NCI-H1694 treated with DMSO at 0.1 percent for 48 hours (cell line): ENCODE data around the gene HELQ.
"Not testable (repeated sequence)": the region's sequence is repeated elsewhere in the genome, so short reads cannot be mapped to it uniquely, and the experiment has no call there.

Source experiments
- DNase-seq: peaks from one replicate; lab custom pipeline; 2025; lab: John Stamatoyannopoulos, UW

HELQ gene

GRCh38 chr4:83455281-83456183 is at the start of gene HELQ, which contains the start of gene MRPS18C:
Gene HELQ (minus strand): TSS chr4:83455823. CDS start chr4:83455693, 130 bp downstream.
Gene MRPS18C (plus strand): TSS chr4:83456058. CDS start chr4:83456078, 20 bp downstream.
- DNase-seq = peak; percentile 98

GRCh38 chr4:83504996-83505395 is 49.4 kb upstream of the HELQ start:
- no peak for DNase-seq

DNA sequence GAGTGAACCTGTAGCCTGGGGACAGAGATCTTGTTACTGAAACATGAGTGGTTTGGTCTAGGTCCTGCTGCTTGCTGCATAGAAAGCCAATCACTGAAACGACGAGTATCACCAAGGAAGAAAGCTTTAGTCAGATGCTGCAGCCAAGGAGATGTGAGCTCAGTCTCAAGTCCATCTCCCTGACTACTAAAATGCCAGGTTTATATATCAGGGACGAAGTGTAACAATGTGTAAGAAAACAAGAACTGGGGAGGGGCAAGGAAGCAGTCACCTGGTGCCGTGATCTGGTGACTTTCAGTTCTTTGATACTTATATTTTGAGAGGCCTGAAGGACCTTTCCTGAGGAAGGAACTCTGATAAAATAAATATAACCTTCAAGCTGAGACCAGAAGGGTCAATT is 48.9 kb upstream of the HELQ start:
- DNase-seq = no peak

DNA sequence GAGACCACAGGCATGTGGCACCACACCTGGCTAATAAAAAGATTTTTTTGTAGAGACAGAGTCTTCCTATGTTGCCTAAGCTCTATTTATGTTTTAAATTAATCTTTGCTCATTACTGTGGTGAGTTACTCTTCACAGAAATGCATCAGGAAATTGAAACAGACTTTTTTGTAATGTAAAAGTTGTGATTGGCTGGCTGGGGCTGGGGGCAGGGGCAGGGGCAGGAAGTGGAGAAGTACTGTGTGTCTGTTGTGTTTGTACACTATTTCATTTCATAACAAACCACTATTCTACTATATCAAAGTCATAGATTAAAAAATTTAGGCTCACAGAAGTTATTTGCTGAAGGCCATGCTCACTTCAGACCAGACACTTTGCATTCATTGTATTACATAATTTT is 48.4 kb upstream of the HELQ start:
- no peak for DNase-seq

DNA sequence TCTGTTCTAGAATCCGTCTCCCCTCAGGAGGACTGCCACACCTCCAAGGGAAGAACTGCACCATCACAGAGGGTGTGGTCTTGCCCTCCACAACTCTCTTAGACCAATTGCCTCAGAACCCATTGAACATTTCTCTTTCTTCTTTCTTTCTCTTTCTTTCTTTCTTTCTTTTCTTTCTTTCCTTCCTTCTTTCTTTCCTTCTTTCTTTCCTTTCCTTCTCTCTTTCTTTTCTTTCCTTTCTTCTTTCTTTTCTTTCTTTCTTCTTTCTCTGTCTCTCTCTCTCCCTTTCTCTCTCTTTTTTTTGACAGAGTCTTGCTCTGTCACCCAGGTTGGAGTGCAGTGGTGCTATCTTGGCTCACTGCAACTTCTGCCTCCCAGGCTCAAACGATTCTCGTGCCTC is 46.0 kb upstream of the HELQ start:
- DNase-seq = not testable (repeated sequence)

DNA sequence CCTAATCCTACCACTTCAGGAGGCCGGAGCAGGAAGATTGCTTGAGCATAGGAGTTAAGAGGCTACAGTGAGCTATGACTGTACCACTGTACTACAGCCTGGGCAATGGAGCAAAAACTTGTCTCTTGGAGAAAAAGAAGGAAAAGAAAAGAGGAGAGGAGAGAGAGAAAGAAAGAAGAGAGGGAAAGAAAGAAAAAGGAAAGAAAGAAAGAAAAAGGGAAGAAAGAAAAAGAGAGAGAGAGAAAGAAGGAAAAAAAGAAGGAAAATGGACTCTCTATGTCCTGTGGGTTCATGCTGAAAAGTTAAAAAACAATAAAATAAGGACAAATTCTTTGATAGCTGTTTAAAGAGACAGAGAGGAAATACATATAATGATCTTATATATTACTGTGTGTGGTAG is 42.6 kb upstream of the HELQ start:
- DNase-seq = no peak

DNA sequence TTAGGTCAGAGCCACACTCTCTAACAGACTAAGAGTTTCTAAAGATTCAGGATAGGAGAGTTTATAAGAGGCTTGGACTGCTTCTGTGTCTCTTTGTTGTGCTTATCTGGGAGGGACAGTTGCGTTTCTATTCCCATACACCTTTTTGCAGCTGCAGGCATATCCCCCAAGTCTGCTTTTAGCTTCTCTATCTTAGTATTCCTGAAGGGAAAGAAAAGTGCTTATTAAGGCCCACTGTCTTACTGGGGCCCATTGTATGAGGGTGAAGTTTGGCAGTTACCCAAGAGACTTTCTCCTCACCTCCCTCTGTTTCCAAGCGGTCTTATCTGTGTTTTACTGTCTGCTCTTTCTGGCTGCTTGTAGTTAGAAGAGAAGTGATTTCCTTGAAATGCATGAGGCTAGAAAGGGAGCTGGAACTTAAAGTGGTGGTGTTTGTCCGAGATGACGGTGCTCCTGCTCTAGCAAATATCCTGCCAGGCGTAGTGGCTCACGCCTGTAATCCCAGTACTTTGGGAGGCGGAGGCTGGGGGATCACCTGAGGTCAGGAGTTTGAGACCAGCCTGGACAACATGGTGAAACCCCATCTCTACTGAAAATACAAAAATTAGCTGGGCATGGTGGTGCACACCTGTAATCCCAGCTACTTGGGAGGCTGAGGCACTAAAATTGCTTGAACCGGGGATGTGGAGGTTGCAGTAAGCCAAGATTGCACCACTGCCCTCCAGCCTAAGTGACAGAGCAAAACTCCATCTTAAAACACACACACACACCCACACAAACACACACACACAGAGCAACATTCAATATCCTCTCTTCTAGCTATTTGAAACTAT is 40.7 kb upstream of the HELQ start:
- not testable (repeated sequence) for DNase-seq

DNA sequence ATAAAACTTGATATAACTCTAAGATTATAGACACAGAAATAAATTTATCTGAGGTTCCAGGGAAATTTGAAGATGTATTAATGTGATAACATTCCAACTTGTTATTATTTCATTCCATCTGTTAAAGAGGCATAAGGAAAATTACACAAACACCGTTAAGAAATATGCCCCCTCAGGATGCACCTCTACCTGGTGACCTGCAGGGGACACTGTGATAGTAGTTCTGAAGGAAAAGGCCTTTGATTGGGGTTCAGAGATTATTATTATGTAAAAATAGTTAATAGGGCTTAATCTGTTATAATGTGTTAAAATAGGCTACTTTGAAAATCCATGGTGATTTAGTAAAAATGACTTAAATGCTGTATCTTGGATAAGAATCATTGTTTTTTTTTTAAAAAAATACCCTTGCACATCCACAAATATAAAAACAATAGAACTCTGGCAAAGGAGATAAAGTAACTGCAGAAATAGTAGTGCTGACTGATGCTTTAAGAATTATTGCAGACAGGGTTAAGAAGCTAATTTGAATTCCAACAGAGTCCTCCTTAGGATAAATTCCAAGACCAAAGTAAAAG is 35.3 kb upstream of the HELQ start:
- peak; percentile 27 for DNase-seq

DNA sequence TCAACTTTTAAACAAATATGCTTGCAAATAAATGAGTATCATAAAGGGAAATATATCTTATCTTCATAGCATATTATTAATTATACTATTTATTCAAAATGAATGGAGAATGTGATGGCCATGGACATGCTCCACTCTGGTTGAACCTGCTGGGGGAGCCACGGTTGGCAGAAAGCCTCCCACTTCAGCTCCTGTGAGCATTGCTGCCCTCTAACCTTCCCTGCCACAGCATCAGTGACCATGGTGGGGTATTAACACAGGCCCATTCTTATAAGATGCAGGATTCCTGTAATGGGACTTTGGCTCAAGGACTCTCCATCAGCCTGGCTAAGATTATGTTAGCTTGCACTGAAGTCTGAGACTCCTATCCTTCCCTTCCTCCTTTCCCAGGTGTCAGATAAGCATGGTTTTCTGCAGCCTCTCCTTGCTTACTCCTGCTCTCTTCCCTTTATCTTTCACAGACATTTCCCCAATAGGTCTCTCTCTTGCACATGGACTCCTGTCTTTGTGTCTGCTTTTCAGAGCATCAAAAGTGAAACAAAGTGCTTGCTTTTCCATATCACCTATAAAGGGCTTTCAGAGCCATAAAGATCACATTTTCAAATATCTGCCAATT is 34.2 kb upstream of the HELQ start:
- no peak for DNase-seq

- no peak for DNase-seq
Observed at GRCh38 chr4:83486457-83487129, 31.0 kb upstream of the HELQ start.

DNA sequence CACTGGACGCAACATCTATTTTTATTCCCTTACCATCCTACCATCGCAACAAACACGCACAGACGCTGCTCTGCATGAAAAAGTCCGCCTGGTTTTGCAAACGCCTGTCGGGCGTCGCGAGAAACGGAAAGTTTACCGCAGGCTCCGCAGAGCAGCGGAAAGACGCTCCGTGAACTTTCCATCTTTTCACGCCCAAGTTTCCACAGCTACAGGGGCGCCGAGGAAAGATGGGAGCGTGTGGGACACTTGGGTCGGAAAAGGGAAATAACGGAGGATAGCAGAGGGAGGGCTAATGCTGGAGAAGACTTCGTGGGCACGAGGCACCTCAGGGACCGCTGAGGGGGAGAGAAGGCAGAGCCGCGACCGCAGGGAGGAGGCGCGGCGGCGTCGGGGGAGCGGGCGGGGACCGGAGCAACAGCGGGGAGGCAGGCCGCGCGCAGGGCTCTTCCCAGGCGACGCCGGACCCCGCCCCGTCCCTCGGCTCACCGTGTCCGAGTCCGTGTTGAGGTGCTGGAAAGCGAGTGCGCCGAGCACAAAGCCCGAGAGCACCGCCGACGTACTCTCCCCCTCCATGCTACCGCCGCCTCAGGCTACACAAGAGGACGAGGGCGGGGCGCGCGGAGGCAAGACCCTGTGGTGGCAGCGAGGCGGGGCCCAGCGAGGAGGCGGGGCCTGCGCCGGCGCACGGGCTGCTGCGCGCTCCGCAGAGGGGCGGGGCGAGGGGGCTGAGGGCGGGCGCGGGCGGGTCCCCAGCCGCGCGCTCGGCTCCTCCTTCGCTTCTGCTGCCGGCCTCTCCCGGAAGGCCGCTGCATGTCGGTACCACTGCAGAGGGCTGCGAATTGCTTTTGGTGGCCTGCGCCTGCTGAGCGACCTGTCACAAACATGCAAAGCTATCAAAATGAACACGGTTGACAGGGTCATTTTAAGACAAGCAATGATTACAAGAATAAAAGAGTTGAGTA is 29.2 kb upstream of the HELQ start, which contains the start of gene ABRAXAS1:
TSS of gene ABRAXAS1 (minus strand) at position 601 of the 962 bp plus-strand sequence. CDS start at position 573, 28 bp downstream.
- DNase-seq = peak; percentile 79

GRCh38 chr4:83473966-83474365 is 18.3 kb upstream of the HELQ start:
- DNase-seq = no peak

- DNase-seq = no peak
Observed at GRCh38 chr4:83473423-83473822, 17.8 kb upstream of the HELQ start.

GRCh38 chr4:83456184-83456501 is 520 bp upstream of the HELQ start:
- DNase-seq = no peak

GRCh38 chr4:83454686-83455085 is 937 bp downstream of the HELQ start:
- DNase-seq = no peak

- DNase-seq = no peak
Observed at GRCh38 chr4:83449009-83449408, 6.6 kb downstream of the HELQ start.

DNA sequence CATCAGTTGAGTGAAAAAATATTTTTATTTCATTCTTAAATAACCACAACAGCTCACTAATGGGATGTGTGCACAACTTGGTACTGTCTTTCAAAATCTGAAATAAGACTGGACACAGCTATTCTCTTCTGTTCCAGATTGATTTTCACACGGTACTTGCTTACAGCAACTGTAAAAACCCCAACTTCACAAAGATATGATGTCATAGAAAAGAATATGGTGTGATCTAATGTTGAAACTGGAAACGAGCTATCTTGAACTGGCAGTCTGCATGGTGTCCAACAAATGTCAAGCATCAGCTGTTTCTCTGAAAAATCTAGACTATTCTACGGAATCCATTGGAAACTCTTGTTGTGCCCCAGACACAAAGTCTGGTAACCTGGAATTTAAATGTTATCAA is 14.7 kb downstream of the HELQ start:
- no peak for DNase-seq

DNA sequence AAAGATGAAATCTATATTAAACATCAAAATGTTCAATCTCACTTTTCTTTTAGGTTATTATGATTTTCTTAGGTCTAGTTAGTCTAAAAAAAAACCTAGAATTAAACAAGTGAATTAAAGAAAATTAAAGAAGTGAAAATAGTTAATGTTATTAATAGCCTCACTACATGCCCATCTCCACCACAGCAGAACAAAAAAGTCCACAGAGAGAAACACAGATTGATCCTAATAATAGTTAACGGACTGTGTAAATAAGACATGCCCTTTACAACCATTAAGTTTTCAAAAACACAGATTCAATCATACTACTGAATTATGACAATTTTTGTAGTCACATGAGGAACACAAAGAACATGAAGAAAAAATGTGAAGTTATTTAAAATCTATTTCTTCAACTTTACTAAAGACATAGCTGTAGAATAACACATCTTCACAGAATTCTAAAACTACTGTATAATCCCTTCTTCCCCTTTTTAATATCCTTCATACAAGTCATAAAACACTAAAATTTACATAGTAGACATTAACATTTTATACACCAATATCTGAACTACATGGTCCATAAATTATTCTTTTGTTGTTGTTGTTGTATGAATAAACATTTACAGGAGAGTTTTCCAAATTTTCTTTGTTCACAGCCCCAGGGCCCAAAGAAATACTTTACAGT is 15.3 kb downstream of the HELQ start:
- no peak for DNase-seq

DNA sequence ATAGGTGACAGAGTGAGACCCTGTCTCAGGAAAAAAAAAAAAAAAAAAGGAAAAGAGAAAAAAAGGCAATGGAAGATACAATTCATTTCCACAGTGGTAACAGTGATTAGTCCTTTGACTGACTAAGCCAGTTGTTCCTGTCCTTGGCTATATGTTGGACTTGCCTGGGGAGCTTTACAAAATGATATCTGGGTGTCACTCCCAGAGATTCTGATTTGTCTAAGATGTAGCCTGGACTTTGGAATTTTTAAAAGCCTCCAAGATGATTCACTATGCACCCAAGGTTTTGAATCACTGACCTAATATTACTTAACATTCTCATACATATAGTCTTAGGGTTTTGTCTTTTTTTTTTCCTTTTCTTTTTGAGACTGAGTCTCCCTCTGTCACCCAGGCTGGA is 16.9 kb downstream of the HELQ start:
- DNase-seq = no peak

GRCh38 chr4:83436680-83437079 is 18.9 kb downstream of the HELQ start:
- no peak for DNase-seq
